Ishikawa (cell line): Measurements from ENCODE around the gene LRP8.

Experiments used
- CEBPB ChIP-seq: IDR thresholded peaks from 2 replicates; pipeline ENCODE4 v1.6.1; 2012
- EGR1 ChIP-seq: IDR thresholded peaks from 2 replicates; pipeline ENCODE4 v1.6.1; 2012
- EP300 ChIP-seq: IDR thresholded peaks from 2 replicates; pipeline ENCODE4 v1.6.1; 2012; ENCODE audit warnings: borderline replicate concordance

GRCh38 chr1:53278298-53278725 is 49.6 kb downstream of the LRP8 start:
- TF ChIP-seq EP300 (no peak), CEBPB (no peak), EGR1 (no peak)
